Peyer's patch (tissue), 4 donors: ENCODE measurements around the gene ZNF691.

ENCODE experiments used
- CTCF ChIP-seq, 6 experiments: fragments of 450-650 bp in 4 of 6; fragments of 200-600 bp in 2 of 6; sonication (generic) in 1 of 6; IDR thresholded peaks; one replicate each; pipeline ENCODE4 v1.5.1; 2017 to 2019; ENCODE audit warnings: antibody characterized with exemption in 6 of 6, mild to moderate bottlenecking in 3 of 6, moderate library complexity in 1 of 6
- POLR2A ChIP-seq, 2 donors: fragments of 450-650 bp; IDR thresholded peaks; one replicate each; pipeline ENCODE4 v1.5.1; 2017; ENCODE audit warnings: antibody characterized with exemption in 2 of 2, mild to moderate bottlenecking in 2 of 2, moderate library complexity in 2 of 2

- TF ChIP-seq CTCF (IDR thresholded peaks at IDR 0.05) (no peak), POLR2A (IDR thresholded peaks at IDR 0.05) (no peak)
These were observed 29.0 kb upstream of the ZNF691 start for GRCh38 chr1:42817440-42817767.
